Panc1 (cell line): ENCODE data around the gene SLC38A10. TPM values are rescaled to one million over a fixed set of nuclear protein-coding genes. Genes with fewer than 3 reads are reported as not detected.

Experiments used
- ATAC-seq: fragments of 200-7000 bp; cut with Tn5 transposase; 2 replicates; pipeline ENCODE4 v1.9.1; 2020; ENCODE audit warnings: mild to moderate bottlenecking, moderate library complexity
- BruUV-seq: library from RNA; stranded (reverse); fragments of 400-500 nt; replicated peaks from 2 replicates; lab custom pipeline; 2021; lab: Mats Ljungman, UMichigan
- CTCF ChIA-PET: fragments of 300-600 bp; sonication (Branson Sonifier 250); formaldehyde crosslinking; loops from one replicate; lab custom pipeline; 2022; ENCODE audit warnings: antibody characterized with exemption; lab: Charles Lee
- POLR2A ChIA-PET: fragments of 300-600 bp; sonication (Branson Sonifier 250); formaldehyde crosslinking; loops from one replicate; lab custom pipeline; 2022; ENCODE audit warnings: antibody characterized with exemption; lab: Charles Lee
- DNase-seq: peaks from one replicate; pipeline ENCODE4 v3.0.0-alpha.2; 2010; ENCODE audit warnings: low read depth, low spot score
- H3K27ac ChIP-seq: 2 replicates; pipeline ENCODE4 v1.5.1; 2011; ENCODE audit warnings: mild to moderate bottlenecking, low read length, inconsistent platforms
- H3K27me3 ChIP-seq: fragments of 200-500 bp; sonication (Bioruptor generic); 2 replicates; pipeline ENCODE4 v1.6.0; 2014; ENCODE audit warnings: low read length, inconsistent platforms; ENCODE audit not compliant: control insufficient read depth, insufficient read depth
- H3K36me3 ChIP-seq: fragments of 200-500 bp; sonication (Bioruptor generic); 2 replicates; pipeline ENCODE4 v1.5.1; 2014; ENCODE audit warnings: inconsistent platforms, mild to moderate bottlenecking, low read length, moderate library complexity; ENCODE audit not compliant: control insufficient read depth, insufficient read depth
- H3K4me1 ChIP-seq: 2 replicates; pipeline ENCODE4 v1.5.1; 2011; ENCODE audit warnings: inconsistent platforms, mild to moderate bottlenecking, low read length, moderate library complexity; ENCODE audit not compliant: control insufficient read depth, insufficient read depth
- H3K4me3 ChIP-seq, 2 experiments: 2 replicates each; pipeline ENCODE4 v1.5.1; 2011 to 2012; ENCODE audit warnings: low read depth in 2 of 2, low read length in 2 of 2, mild to moderate bottlenecking in 2 of 2, inconsistent platforms in 1 of 2, moderate library complexity in 1 of 2
- H3K9me3 ChIP-seq: fragments of 200-500 bp; sonication (Bioruptor generic); 2 replicates; pipeline ENCODE4 v1.5.1; 2014; ENCODE audit warnings: low read depth, mild to moderate bottlenecking, inconsistent platforms, low read length, moderate library complexity; ENCODE audit not compliant: control insufficient read depth, insufficient read depth
- CTCF ChIP-seq: fragments of 450-650 bp; IDR thresholded peaks from 2 replicates; pipeline ENCODE4 v1.5.1; 2017; ENCODE audit warnings: mild to moderate bottlenecking
- POLR2AphosphoS5 ChIP-seq: IDR thresholded peaks from 2 replicates; pipeline ENCODE4 v1.6.1; 2012; ENCODE audit warnings: mild to moderate bottlenecking, low read depth, low read length, moderate library complexity
- REST ChIP-seq, 2 experiments: IDR thresholded peaks; 2 replicates each; pipeline ENCODE4 v1.6.1; 2011 to 2012; ENCODE audit warnings: low read depth in 2 of 2, control low read depth in 1 of 2, low read length in 1 of 2, mild to moderate bottlenecking in 1 of 2, moderate library complexity in 1 of 2; ENCODE audit not compliant: insufficient read depth in 1 of 2
- SIN3A ChIP-seq: IDR thresholded peaks from 2 replicates; pipeline ENCODE4 v1.6.1; 2012; ENCODE audit warnings: low read depth, mild to moderate bottlenecking, low read length, moderate library complexity, borderline replicate concordance; ENCODE audit not compliant: insufficient read depth
- TCF7L2 ChIP-seq: IDR thresholded peaks from 2 replicates; pipeline ENCODE4 v1.6.1; 2011; ENCODE audit warnings: mild to moderate bottlenecking, low read depth, low read length, inconsistent platforms
- in situ Hi-C: cut with HindIII; loops from 2 replicates; pipeline ENCODE4 v1.10.0; 2016; ENCODE audit warnings: low sequenced_read_pairs, low pct_unique_long_range_greater_than_20kb
- intact Hi-C: fragments of 100-400 bp; cut with micrococcal nuclease; formaldehyde crosslinking; loops from one replicate; pipeline ENCODE4 v1.10.0; 2022; ENCODE audit not compliant: unreplicated experiment
- total RNA-seq: library from RNA; stranded (reverse); gene quantifications from one replicate; pipeline ENCODE4 v1.2.1, GENCODE V29; 2021; ENCODE audit not compliant: unreplicated experiment

Gene SLC38A10
- total RNA-seq, 1 experiment from 2014 or later, result 188 TPM

- ChIA-PET CTCF (interaction anchor here (1.3 kb wide), 1 partner anchor 13 kb away, joined by 3 read pairs; no protein-coding TSS in a partner anchor), POLR2A (interaction anchor here (0.6 kb wide), 2 partner anchors 75 to 87 kb away, joined by 4 to 6 read pairs; no protein-coding TSS in a partner anchor)
- BruUV-seq, result no TSS peak
- H3K36me3 ChIP-seq, result no peaks in the 10 kb centered on the region
- ATAC-seq, result 0 out of 2 replicates have a peak, but pooled peaks have one; percentile 38
- H3K9me3 ChIP-seq, result no peaks in the 10 kb centered on the region
- no peak overlapping the region for H3K27ac ChIP-seq
- intact Hi-C loops, result no loop called here
- DNase-seq, result no peak
- H3K27me3 ChIP-seq, result no peaks in the 10 kb centered on the region
- H3K4me1 ChIP-seq, result no peaks in the 10 kb centered on the region; the same call in 1 of the 2 replicates
- TF ChIP-seq POLR2AphosphoS5 (no peak), REST (IDR thresholded peaks at IDR 0.05; ENCODE audit: insufficient read depth in 1 of 2, low read depth in 2 of 2, low read length in 1 of 2) (no peak), TCF7L2 (no peak), SIN3A (no peak), CTCF (no peak; the same call in 1 of the 2 replicates)
- in situ Hi-C loops, result no loop called here
- no peak overlapping the region for H3K4me3 ChIP-seq
Observed at GRCh38 chr17:81322271-81323082, 27.4 kb upstream of the SLC38A10 start.

DNA sequence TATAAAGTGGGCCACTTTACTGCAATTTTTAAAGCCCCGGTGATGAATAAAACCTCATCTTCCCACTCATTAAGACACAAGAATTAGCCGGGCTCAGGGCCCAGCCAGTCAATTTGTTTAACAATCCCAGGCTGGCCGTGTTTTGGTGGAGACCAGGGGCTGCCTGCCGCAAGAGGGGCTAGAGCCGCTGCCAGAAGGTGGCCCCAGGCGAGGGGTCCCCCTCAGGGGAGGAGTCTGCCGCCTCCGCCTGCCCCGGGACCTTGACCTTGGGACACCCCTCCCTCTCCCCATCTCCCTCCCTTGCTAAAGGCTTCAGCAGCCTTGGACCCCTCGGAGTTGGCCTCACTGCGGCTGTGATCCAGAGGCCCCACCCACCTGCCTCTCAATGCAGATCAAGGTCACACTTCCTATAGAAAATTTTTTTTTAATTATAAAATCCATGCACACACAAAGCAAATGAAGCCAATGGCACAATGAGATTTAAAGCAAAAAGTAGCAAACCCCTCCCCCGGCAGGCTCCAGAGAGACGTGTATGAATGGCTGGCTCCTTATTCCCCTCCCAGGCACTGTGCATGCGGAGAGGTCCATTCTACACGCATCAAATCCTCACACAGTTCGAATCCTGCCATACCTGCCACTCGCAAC is 23.0 kb upstream of the SLC38A10 start:
- Histone ChIP-seq H3K4me1 (peaks cover 11% of the 10 kb centered on the region), H3K4me3 (no peak overlapping the region), H3K9me3 (no peaks in the 10 kb centered on the region), H3K27ac (no peak overlapping the region), H3K36me3 (no peaks in the 10 kb centered on the region), H3K27me3 (no peaks in the 10 kb centered on the region)
- intact Hi-C loops (no loop called here), in situ Hi-C loops (no loop called here)
- TF ChIP-seq SIN3A (no peak), POLR2AphosphoS5 (no peak), TCF7L2 (no peak), REST (IDR thresholded peaks at IDR 0.05; ENCODE audit: insufficient read depth in 1 of 2, low read depth in 2 of 2, low read length in 1 of 2) (no peak), CTCF (no peak)
- ChIA-PET POLR2A (no interaction called here), CTCF (no interaction called here)
- no peak for DNase-seq
- no peak for ATAC-seq
- no TSS peak for BruUV-seq
